Measurements from ENCODE around the gene TLR9. TPM values are rescaled to one million over a fixed set of nuclear protein-coding genes. Genes with fewer than 3 reads are reported as not detected.

The TLR9 gene
- total RNA-seq, 4 donors from 2014 or later = 0.14 to 1.5 TPM; not detected in 2

- H3K9me3 ChIP-seq = no peaks in the 10 kb centered on the region
- no peak overlapping the region for H3K4me3 ChIP-seq
- H3K4me1 ChIP-seq = peaks cover 6 to 13% of the 10 kb centered on the region in 2 donors
- TF ChIP-seq CTCF (IDR thresholded peaks at IDR 0.05) (no peak), POLR2A (IDR thresholded peaks at IDR 0.05) (no peak)
- no peaks in the 10 kb centered on the region for H3K27me3 ChIP-seq
- DNase-seq = no peak
- peak overlapping the region in 1 of 2 donors; percentile 10 for H3K27ac ChIP-seq
- intact Hi-C loops (cut with DNase I; ENCODE audit: low total_unique reads) = no loop called here
- H3K36me3 ChIP-seq = no peaks in the 10 kb centered on the region
These were observed 42.6 kb upstream of the TLR9 start for GRCh38 chr3:52268036-52268435.

GRCh38 chr3:52265387-52265786, 39.9 kb upstream of the TLR9 start:
- no peak for DNase-seq
- Histone ChIP-seq H3K4me3 (no peak overlapping the region), H3K9me3 (no peaks in the 10 kb centered on the region), H3K4me1 (peaks cover 0 to 6% of the 10 kb centered on the region in 2 donors), H3K27me3 (no peaks in the 10 kb centered on the region), H3K36me3 (no peaks in the 10 kb centered on the region), H3K27ac (no peak overlapping the region)
- no peak for TF ChIP-seq POLR2A (IDR thresholded peaks at IDR 0.05)
- no peak for TF ChIP-seq CTCF (IDR thresholded peaks at IDR 0.05)
- intact Hi-C loops (cut with DNase I; ENCODE audit: low total_unique reads) = no loop called here

GRCh38 chr3:52262447-52262846, 37.0 kb upstream of the TLR9 start:
- intact Hi-C loops (cut with DNase I; ENCODE audit: low total_unique reads) = no loop called here
- H3K4me1 ChIP-seq = no peaks in the 10 kb centered on the region
- TF ChIP-seq POLR2A (IDR thresholded peaks at IDR 0.05) (no peak), CTCF (IDR thresholded peaks at IDR 0.05) (no peak)
- H3K27ac ChIP-seq = no peak overlapping the region
- no peak overlapping the region for H3K4me3 ChIP-seq
- no peaks in the 10 kb centered on the region for H3K27me3 ChIP-seq
- no peak for DNase-seq
- H3K9me3 ChIP-seq = no peaks in the 10 kb centered on the region
- no peaks in the 10 kb centered on the region for H3K36me3 ChIP-seq

- Histone ChIP-seq H3K4me3 (no peak overlapping the region), H3K27me3 (no peaks in the 10 kb centered on the region), H3K27ac (no peak overlapping the region), H3K4me1 (no peaks in the 10 kb centered on the region), H3K9me3 (no peaks in the 10 kb centered on the region), H3K36me3 (no peaks in the 10 kb centered on the region)
- DNase-seq = no peak
- TF ChIP-seq POLR2A (IDR thresholded peaks at IDR 0.05) (no peak), CTCF (IDR thresholded peaks at IDR 0.05) (no peak)
- intact Hi-C loops (cut with DNase I; ENCODE audit: low total_unique reads) = no loop called here
These were observed 34.0 kb upstream of the TLR9 start for GRCh38 chr3:52259448-52259847.

- no peaks in the 10 kb centered on the region for H3K36me3 ChIP-seq
- H3K27ac ChIP-seq = no peak overlapping the region
- no peaks in the 10 kb centered on the region for H3K9me3 ChIP-seq
- no peak overlapping the region for H3K4me3 ChIP-seq
- no peak for DNase-seq
- TF ChIP-seq CTCF (IDR thresholded peaks at IDR 0.05) (no peak), POLR2A (IDR thresholded peaks at IDR 0.05) (no peak)
- intact Hi-C loops (cut with DNase I; ENCODE audit: low total_unique reads) = no loop called here
- H3K4me1 ChIP-seq = no peaks in the 10 kb centered on the region
- H3K27me3 ChIP-seq = no peaks in the 10 kb centered on the region
These were observed 33.6 kb upstream of the TLR9 start for GRCh38 chr3:52259035-52259434.

Data from uterus (tissue), 4 donors.